ENCODE data around the gene RARB.

DNA sequence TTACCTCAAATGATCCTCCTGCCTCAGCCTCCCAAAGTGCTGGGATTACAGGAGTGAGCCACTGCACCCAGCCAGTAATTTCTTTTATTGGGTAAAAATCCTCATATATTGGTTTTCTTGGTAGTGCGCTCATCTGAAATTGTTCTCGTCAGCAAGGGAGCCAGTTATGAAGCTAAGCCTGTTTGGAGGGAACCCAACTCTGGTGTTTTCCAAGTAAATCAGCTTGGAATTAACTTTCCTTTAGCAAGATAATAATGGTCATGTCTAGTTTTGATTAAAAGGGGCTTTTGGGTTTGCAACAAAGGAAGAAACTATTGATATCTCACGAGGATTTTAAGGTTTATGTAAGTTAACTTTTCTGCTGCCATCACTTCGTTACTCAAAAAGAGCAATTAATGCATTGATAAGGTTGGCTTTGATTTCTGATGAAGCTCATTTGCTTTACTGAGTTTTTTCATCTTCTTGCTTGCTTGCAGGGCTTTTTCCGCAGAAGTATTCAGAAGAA lies 72.7 kb downstream of the RARB start:
- no peak for TF ChIP-seq CTCF (IDR thresholded peaks at IDR 0.05)
- TF ChIP-seq ZFX (IDR thresholded peaks at IDR 0.05; ENCODE audit: borderline replicate concordance), result no peak

Data from 22Rv1 (cell line).